ENCODE measurements around the gene SLC5A2.
"Not testable (repeated sequence)": the region's sequence is repeated elsewhere in the genome, so short reads cannot be mapped to it uniquely, and the experiment has no call there.

SLC5A2 gene

DNA sequence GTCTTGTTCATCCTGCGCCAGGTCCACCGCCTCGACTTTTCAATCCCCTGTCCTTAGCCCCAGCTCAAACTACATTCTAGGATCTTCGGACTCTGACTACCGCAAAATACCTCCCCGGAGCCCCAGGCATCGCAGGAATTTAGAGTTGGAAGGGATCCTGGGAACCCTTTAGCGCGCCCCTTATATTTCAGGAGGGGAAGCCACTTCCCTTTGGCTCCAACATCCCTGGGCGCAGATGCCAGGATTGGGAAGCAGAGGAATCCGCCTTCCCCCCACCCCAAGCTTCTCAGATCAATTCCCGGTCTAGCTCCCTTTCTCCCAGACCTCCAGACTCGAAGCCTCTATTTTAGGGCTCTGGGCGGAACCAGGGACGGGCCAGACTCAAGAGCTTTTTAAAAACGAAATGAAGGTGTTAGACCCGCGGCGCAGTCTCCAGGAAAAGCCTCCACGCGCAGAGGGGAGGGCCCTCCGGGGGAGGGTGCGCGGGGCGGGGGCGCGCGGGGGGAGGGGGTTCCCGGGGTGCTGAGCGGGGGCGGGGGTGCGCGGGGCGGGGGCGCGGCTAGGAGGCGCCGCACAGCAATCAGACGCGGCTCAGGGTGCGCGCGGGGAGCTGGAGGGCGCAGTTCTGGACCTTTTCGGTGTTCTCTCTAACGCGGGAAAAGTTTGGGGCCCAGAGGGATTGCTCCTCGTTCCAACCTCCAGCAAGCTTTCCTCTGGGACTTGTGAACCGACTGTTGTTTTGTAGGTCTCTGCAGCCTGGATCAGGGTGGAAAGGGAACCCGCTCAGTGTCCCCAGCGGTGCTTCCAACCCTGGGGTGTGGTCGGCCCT, 46.4 kb downstream of the SLC5A2 start:
- DNase-seq (ENCODE audit: low read depth) = no peak

DNA sequence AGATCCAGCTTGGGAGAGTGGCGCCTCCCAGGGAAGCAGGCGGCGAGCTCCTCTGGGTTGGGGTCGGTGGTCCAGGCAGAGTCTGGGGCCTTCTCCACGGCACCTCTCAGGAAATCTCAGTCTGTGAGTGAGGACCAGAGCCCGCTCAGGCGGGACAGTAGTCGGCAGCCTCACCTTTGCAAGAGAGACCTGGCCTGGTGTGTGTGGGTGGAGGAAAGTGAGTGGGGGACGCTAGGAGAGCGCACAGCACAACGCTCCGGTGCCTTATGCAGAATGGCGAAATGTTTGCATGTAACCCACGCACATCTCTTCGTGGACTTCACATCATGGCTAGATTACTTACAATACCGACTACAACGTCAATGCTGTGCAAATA, 47.0 kb downstream of the SLC5A2 start:
- DNase-seq (ENCODE audit: low read depth) = no peak

DNA sequence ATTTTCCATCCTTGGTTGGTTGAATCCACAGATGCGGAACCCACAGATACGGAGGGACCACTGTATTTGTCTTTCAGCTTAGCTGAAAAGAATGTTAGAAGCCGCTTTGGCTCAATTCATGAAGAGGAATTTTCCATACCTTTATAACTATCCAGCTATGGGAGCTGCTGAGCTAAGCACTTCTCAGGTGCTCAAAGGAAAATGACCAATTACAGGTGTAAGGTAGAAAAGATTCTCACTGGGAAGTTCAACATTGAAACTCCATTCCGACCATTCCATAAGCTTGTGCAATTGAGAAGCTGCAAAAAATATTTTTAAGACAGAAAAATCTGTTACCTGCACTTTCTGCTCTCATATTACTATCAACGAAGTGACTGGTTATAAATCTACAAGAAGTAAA, 47.5 kb downstream of the SLC5A2 start:
- no peak for DNase-seq (ENCODE audit: low read depth)

DNA sequence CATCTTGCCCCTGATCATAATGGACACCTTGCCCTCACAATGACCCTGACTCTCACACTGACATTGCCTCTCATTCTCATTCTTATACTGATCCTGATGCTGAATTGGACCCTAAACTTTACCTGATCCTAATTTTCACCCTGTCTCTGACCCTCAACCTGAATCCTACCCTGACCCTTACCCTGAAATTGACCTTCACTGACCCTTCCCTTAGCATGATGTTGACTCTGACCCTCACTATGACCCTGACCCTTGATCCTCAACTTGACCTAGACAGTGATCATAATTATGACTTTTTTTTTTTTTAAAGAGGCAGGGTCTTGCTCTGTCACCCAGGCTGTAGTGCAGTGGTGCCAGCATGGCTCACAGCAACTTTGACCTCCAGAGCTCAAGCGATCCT, 48.2 kb downstream of the SLC5A2 start:
- no peak for DNase-seq (ENCODE audit: low read depth)

DNA sequence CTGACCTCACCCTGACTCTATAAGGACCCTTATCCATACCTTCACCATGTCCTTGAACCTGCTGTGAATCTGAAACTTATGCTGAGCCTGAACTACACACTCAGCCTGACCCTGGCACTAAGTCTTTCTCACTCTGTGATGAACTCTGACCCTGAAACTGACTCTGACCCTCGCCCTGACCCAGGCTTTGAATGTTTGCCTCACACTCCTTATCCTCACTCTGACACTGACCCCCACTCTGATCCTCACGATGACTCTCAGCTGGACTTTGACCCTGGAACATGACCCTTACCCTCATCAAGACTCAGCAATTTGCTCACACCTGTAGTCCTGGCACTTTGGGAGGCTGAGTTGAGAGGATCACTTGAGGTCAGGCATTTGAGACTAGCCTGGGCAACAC, 49.2 kb downstream of the SLC5A2 start:
- no peak for DNase-seq (ENCODE audit: low read depth)

DNA sequence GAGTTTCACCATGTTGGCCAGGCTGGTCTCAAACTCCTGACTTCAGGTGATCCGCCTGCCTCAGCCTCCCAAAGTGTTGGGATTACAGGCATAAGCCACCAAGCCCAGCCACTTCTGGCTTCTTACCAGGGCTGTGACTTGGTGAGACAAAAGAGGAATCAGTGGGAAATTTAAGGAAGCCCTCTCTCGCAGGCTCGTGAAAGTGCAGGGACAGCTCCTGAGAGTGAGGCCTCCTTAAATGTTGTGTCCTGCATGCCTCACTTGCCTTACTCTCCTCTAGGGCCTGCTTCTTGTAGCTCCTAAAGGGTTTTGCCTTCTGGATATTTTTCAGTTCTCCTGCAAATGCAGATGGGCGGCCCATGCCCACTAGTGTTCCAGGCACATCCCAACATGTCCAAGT, 50.0 kb downstream of the SLC5A2 start:
- DNase-seq (ENCODE audit: low read depth) = no peak

DNA sequence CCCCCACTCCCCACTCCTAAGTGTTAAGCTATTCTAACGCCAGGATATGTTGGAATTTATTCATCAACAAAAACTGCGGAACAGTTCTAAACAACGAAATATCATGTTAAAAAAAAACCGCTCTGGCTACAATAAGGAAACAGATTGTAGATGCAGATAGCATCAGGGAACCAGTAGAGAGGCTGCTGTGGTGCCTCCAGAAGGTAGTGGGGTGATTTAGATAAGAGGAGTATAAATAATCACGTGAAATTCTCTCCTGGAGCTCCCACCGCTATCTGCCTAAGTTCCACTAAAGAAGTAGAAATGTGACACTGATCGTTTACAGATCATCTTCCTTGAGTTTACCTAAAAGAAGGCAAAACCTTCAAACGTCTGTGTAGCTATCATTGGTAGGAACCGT, 52.8 kb downstream of the SLC5A2 start:
- DNase-seq (ENCODE audit: low read depth) = peak; percentile 70

DNA sequence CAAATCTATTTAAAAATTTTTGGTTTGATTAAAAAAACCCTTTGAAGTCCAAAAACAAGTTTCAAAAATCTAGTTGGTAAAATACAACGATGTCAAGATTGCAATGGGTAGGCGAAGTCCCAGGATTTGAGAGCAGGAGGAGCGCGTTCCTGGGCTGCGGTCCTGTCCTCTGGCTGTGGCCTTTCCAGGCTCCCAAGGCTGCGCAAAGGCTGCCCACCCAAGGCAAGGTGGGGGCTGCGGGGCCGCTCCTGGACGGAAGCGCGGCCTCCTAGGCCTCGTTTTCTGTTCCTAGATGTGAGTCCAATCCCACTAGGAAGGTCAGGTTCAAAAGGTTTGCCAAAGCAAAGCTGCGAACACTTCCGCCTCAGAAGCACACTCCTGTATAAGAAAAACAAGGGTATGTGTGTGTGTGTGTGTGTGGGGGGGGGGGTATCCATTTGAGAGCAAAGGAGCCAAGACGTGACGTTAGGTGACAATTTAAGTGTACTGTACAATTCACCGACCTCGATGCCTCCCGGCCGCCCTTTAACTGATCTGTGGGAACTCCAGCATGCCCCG, 54.0 kb downstream of the SLC5A2 start:
- DNase-seq (ENCODE audit: low read depth) = no peak

DNA sequence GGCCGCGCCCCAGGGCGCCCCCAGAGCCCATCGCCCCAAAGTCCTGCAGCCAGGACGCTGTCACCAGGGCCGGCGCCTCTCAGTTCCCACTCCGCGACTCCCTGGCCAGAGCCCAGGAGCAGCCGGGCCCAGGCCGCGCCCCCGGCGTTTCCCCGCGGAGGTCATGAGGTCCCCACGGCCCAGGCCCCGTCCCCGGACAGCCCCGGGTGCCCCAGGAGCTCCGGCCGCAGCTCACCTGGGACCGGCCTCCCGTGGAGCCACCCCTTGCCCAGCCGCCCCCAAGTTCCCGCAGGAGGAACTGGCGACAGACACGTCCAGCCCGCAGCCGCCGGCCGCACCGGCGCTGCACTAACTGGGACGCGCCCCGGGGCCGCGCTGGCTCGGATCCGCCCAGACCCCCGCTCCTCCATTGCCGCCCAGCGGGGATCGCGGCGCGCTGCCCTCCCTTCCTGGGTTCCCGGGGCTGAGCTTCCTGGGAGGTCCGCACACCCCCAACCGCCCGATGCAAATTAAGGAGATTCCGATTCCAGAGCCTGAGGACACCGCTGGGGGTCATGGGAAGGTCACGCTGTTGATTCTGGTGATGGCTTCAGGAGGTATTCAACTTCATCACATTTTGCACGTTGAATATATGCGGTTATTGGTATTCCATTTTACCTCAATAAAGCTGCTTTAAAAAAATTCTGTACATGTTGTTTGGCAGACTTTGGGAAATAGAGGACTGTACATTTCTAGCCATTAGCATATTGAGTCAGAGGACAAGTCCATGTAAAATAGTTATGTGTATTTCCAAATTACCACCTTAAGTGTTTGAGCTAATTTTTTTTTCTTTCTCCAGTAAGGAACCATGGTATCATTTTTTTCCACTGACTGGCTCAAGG, 54.7 kb downstream of the SLC5A2 start:
- no peak for DNase-seq (ENCODE audit: low read depth)

DNA sequence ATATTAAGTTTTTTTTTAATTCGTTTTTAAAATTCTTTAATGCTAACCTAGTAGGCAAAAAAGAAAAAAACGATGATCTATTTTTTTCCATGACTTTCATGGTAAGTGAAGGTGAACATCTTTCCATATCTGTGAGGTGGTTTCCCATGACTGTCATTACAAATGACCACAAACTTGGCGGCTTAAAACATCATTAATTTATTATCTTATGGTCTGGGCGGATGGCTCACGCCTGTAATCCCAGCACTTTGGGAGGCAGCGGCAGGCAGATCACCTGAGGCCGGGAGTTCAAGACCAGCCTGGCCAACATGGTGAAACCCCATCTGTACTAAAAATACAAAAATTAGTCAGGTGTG, 55.3 kb downstream of the SLC5A2 start:
- DNase-seq (ENCODE audit: low read depth) = not testable (repeated sequence)

DNA sequence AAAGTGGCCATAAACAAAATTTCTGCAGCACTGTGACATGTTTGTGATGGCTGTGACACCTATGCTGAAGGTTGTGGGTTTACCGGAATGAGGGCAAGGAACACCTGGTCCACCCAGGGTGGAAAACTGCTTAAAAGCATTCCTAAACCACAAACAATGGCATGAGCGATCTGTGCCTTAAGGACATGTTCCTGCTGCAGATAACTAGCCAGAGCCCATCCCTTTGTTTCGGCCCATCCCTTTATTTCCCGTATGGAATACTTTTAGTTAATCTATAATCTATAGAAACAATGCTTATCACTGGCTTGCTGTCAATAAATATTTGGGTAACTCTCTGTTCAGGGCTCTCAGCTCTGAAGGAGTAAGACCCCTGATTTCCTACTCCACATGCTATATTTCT, 56.8 kb downstream of the SLC5A2 start:
- not testable (repeated sequence) for DNase-seq (ENCODE audit: low read depth)

All from CMK (cell line).